GM19238 (cell line): ENCODE measurements around the gene DCANP1.
"Not testable (repeated sequence)": the region's sequence is repeated elsewhere in the genome, so short reads cannot be mapped to it uniquely, and the experiment has no call there.

Experiments
- DNase-seq: peaks from one replicate; pipeline ENCODE4 v3.0.0; 2011; ENCODE audit warnings: low spot score; ENCODE audit not compliant: insufficient read length

The DCANP1 gene, protein sequence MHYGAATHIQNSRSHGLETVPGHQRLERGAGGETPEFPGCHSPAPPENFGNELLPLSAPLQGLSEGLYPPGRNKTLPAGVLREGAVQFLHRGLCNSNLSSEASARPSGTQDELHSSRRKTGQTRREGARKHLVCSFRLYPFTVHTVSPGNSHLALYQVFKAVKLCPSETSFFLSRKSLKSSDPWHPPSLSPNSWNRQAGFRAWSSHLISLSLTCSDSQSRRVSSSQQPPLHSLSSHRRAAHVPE

DNA sequence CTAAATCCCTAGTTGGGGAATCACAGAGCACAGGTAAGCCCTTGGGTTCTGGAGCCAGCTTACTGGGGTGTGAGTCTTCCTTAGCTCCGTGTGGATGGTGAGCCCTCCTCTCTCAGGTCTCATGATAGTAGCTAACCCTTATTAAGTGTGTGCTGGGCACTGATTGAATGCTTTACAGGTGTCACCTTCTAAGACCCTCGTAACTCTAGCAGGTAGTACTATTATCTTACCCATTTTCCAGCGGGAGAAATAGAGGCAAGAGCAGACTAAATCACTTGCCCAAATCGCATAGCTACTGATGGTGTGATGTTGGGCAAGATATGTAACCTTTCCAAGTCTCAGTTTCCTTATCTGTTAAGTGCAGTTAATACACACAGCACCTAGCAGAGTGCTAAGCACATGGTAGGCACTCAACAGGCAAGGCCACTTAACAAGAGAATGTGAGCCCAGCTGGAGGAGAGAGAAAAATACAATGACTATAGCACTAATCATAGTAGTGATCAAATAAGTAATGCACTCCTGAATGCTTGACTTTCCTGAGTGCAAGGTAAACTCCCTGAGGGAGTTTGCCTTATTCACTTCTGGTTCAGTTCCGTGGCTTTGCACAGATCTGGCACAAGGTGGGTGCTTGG, at the start of gene DCANP1:
TSS of gene DCANP1 (minus strand) at position 51 of the 632 bp plus-strand sequence. CDS start 240 bp downstream, outside the sequence.
- DNase-seq = no peak

DNA sequence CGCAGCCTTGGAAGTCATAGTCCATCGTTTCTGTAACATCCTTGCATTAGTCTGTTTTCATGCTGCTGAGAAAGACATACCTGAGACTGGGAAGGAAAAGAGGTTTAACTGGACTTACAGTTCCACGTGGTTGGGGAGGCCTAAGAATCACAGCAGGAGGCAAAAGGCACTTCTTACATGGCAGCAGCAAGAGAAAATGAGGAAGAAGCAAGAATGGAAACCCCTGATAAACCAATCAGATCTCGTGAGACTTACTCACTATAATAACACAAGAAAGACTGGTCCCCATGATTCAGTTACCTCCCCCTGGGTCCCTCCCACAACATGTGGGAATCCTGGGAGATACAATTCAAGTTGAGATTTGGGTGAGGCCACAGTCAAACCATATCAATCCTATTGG, 48.4 kb upstream of the DCANP1 start:
- DNase-seq = not testable (repeated sequence)

DNA sequence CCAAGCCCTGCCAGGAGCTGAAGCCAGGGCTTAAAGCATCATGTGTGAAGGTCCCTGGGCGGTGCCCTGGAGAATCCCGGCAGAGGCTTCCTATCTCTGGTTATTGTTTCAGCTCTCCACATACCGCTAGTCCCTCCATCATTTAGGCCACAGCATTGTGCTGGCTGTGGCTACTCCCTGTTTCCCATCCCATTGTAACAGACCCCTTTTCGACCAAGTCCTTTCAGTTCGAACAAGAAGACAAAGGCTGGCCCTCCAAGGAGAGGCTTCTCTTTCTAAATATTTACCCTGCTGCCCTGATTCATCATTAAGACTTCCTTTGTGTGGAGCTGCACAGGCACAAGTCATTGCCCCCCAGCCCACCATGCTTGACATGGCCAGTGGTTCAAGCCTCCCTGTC, 47.0 kb upstream of the DCANP1 start:
- DNase-seq = no peak

DNA sequence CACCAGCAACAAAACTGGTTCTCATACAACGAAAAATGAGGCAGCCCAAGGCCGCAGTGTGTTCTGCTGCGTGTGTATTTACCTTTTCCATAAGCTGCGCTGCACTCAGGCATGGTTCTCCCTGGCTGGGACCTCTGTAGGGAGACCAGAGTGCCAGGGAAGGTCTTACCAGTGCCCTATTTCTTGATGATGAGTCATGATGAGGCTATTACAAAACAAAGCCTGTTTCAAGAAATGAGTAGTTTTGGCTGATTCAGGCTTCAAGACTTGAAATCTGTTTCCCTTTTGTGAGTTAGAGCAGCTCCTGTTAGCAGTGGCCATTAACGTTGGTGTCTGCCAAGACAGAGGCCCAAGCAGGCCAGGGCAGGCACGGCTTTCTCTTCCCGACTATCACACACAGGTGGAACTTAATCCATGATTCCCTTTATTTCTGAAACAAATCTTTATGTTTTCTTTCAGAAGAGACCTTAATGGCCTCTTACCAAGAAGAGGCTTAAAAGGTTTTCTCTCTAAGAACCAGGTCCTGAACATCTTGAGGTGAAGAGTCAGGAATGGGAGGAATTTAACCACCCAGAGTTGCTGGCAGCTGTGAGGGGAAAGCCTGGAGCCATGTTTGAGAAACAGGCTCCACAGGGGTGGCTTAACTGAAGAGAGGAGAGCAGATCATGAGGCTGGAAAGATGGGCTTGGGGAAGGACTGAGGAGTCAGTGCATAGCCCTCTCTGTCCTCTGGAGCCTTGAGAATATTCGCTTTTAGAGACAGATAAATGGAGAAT, 46.4 kb upstream of the DCANP1 start:
- no peak for DNase-seq

DNA sequence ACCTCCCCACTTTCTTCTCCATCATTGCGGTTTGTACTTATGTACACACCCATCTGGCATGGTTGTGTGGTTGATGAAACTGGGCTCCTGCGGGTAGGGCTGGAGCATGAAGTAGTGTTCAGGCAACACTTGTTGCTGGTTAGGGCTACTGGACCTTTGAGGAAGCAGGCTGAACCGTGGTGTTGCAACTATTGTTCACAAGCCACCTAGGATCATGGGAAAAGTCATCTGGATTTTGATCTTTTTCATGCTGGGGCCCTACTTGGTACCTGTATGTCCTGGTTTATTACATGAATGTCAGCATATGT, 45.1 kb upstream of the DCANP1 start:
- DNase-seq = no peak

DNA sequence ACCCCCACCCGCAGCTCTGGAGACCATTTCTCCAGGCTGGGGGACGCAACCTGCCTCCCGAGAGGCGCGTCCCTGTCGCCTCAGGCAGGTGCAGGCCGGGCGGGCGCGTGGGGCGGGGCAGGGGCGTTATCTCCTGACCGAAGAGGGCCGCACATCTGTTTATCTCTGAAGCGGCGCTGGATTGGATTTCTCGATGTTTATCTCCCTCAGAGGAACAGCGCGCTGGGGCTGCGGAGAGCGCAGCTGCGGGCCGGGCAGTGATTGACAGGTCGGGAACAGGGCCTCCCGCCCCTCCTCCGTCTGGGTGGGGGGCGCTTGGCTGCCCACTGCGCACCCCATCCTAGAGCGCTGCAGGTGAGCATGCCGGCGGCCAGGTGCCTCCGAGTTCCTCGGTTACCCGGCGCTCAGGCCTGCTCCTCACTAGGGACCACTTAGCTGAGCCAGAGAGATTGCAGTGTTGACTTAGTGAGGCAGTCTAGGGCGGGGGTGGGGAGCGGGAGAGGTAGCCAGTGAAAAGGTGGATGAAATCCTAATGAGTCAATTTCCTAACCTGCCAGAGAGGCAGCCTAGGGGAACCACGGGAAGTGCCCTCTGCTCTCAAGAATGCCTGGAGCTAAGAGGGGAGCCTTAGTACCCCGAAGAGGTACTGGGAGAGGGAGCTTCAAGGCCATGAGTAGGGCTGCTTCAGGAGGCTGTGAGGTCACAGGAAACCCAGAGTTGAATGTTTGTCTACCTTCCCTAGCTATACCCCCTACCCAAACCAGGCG, 44.6 kb upstream of the DCANP1 start:
- no peak for DNase-seq

DNA sequence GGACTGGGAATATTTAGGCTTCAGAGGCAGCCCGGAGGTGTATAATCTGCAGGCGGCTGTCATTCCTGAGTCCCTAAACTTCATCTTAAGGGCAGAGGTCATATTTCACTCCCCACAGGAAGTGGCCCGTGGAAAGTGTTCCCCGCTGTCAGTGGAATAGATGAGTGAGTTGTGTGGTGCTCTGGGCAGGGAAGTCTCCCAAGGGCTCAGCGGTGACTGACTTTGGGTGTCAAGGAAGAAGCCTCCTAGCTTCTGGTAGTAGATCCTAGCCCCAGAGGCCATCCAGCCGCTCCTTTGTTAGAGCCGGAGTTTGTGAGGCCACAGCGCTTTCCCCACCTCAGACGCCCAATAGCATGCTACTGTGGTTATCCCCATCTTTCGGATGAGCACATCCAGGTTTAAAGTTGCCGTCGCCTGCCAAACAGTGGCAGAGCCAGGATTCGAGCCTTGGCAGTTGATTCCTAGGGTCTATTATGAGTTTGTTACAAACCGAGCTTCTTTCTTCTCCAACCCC, 43.9 kb upstream of the DCANP1 start:
- DNase-seq = no peak

DNA sequence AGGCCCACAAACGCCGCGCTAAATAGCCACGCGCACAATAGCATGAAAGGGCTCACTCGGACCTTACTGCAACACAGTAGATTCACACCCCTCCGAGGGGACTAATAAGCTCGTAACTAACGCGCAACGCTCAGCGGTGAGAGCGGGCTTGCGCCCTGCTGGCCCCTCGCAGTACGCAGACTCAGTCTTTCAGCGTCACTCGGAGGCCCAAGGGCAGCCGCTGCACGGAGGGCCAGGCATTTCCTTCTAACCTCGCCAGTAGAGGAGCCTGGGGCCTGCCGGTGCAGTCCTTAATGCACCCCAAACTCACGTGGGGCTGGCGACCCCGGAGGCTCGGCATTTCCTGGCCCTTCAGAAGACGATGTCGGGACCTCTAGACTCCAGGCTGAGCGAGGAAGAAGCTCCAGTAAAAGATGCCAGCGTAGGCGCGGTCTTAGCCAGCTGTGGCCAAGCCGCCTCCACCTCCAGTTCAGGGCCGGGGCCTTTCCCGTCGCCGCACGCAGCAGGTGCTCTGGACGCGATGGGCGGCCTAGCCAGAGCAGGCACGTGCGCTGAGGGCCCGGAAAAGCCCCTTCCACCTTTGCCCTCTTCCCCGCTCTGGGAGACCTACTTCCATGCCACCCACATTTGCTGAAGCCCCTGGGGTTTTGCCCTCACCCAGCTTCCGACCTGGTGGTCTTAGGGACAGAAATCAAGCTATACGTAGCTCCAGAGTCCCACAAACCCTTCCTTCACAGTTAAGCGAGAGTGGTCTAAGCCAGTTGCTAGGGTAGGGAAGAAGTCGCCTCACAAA, 43.3 kb upstream of the DCANP1 start:
- no peak for DNase-seq

DNA sequence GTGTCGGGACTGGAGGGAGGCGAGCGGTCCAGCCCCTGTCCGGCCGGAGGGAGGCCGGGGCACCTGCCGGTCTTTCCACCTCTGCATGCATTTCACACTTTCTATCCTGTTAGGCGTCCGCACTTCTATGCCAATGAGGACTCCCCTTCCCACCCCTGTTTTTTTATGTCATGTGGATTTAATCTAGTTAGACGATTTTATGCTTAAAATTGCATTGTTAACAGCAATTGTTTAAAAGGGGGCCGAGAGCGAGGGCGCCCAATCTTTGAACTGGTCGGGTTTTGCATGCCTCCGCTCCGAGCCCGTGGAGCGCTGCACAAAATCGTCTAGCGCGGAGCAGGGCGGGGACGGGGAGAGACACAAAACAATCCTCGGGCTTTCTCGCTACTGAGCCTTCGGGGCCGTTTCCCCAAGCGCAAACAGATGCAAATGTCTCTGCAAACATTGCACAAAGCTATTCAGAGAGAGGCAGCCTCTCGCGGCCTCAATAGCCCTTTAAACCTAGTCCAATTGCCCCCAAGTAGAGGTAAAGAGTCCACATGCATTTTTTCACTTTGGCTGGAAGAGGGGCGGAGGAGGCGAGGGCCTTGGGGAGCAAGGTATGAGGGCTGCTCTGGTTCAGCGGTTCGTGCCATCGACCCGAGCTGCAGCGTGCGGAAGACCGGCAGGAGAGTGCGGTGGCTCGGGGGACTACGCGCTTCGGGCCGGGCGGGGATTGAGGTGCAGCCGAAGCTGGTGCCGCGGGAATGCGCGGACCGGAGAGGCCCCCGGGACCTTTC, 42.5 kb upstream of the DCANP1 start:
- no peak for DNase-seq

DNA sequence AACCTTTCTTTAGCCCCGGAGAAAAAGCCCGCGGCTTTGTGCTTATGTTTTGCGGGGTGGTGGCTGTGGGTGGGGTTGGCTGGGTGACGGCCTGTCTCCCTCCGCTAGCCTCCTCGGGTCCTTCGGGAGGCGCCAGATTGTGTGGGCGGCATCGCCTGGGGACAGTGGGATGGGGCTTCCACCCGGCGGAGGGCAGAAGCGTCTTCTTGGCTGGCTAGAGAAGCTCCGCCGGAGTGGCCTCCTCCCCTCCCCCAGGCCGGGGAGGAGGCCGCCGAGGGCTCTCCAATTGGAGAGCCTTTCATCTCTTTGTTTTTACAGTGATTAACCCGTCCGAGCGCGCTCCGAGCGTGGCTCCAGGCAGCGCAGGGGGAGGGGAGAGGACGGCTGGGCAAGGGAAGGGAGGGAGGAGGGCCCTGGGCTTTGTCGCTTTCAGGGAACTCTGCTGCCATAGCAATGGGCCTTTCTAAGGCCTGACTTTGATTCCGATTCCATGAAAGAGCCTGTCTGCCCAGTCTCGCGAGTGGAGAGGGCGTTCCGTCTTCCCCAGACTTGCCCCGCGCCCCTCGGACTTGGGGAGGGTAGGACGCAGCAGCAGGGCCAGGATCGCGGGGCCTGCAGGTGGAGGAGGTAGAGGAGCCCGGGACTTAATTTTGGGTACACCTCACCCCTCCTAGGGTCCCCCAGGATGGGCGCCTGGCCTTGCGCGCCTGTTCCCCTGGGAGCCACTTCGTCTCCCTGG, 41.7 kb upstream of the DCANP1 start:
- DNase-seq = no peak

DNA sequence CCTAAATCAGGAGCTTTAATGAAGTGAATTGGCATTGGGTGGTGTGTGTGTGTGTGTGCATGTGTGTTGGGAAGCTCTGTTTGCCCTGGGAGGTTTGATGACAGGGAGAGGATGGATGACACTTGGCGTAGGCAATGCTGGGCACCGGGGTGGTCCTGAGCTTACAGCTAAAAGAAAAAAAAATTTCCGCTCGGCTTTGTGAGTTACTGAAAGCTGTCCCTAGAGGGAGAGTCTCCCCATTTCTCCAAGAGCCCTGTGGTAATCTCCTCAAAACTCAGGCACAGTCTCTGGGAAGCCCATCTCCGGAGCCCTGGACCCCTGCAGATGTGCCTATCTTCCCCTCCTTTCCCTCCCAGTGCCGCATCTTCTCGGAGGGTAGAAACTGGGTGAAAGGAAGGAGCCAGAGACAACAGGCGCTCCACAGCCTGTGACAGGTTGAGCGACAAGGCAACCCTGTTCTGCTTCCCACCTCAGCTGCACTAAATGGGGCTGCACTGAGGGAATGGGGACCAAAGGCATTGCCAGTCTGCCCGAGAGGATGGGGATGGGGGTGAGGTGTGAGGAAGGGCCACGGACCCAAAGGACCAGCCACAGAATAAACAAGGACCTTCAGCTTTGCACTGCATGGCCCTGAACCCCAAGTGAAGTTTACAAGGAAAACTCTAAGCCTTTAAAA, 40.8 kb upstream of the DCANP1 start:
- DNase-seq = no peak

DNA sequence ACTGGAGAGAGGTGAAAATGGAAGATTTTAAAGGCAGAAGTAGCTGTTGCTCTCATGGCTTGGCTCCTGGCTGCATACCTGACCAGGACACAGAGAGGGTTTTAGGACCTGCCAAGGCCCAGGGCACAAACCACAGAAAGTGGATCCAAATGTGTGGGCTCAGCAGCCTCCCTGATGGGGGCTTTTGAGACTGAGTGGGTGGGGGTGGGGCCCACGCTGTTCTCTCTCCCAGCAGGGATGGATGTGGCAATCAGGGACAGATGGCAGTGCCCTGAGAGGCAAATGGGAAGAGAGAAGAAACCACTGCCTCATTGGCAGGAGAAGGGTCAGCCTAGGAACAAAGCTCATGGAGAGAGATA, 39.9 kb upstream of the DCANP1 start:
- no peak for DNase-seq

DNA sequence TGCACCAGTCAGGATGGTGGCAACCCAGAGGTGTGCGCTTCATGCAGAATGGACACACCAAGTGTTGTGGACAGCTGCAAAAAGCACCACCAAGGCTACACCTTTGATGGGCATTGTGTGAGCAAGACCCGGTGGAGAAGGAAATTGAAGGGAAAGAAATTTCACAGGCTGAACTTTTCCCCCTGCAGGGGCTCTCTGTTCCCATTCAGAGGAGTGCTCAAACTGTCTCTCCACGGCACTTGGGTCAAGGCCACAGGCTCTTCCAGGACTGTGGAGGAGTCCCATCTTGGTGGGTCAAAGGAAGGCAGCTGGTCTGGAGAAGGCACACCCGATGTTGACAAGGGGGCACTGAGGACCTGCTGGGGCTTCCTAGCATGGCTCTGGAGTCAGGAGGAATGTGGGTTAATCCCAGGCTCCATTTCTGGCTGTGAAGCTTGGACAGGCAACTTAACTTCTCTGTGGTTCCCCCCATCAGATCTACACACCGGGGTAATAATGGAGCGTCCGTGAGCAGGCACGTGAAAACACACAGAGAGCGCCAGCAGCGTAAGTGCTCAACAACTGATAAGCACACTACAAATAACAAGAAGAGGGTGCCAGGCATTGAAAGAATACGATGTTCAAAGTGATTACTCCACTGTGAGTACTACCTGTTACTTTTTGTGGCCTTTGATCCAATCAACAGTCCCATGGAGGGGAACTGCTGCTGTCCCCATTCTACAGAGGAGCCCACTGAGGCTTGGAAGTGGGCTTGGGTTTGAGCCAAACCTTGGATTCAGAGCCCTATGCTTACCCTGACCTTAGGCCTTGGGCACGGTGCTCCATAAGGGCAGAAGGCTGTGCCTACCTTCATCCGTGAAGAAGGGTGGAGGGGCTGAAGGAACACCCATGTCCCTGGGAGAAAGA, 39.2 kb upstream of the DCANP1 start:
- DNase-seq = no peak

DNA sequence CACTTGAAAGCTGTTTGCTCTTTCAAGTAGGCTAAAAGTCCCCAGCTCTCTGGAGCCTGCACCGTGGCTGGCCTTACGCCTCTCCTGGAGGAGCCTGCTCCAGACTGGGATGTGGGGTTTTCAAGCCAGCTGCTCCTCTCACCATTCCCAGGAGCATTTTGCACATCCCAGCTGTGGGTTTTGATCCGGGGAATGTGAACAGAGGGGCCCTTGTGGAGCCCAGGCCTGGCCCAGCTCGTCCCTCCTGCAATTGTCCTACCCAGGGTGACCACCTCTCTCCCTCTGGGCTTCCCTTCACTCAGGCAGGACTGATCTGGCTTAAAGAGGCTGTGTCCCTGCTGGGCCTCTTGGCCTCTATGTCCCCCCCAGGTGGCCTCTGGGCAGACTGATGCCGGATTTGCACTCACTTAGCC, 37.5 kb upstream of the DCANP1 start:
- no peak for DNase-seq

DNA sequence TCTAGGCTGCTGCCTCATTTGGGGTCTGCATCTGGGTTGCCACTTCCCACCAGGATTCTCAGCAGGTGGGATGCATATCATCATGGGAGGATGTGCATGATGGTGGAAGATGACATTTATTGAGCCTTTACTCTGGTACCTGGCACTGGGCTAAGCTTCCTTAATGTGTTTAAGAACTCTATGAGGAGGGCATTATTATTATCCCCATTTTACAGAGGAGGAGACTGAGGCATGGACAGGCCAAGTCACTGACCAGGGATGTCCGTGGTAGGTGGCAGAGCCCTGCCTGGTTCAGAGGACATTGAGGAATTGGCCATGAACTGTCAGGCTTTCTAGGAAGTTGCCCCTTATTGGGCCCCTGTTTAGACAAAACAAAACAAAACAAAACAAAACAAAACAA, 36.1 kb upstream of the DCANP1 start:
- no peak for DNase-seq

DNA sequence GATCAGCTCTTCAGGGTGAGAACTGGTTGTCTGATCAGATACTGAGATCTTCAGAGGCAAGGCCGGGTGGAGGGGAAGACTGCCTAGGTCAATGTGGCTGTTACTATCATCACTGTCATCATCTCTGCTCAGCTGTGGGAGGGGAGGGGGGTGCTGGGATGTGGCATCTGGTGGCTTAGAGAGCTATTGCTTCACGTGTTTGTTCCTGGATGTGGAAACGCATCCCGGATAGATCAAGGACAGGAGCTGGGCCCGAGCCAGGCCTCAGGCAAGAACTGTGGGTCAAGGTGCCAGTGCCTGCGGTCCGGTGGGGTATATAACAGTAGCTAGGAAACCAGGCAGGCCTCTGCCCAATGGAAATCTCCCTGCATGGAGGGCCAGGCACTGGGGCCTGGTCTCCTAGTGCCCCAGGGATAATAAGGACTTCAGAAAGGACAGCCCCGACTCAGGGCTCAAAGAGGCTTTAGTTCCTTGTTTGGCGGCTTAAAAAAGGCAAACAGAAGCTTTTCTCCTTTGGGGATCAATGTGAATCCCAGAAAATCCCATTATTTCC, 35.3 kb upstream of the DCANP1 start:
- DNase-seq = no peak

DNA sequence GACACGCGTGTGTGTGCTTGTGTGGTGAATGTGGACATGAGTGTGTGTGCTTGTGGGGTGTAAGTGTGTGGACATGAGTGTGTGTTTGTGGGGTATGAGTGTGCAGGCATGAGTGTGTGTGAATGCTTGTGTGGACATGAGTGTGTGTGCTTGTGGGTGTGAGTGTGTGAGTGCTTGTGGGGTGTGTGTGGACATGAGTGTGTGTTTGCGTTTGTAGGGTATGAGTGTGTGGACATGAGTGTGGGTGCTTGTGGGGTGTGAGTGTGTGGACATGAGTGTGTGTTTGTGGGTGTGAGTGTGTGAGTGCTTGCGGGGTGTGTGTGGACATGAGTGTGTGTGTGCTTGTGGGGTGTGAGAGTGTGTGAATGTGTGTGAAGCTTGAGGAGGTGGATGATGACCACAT, 34.8 kb upstream of the DCANP1 start:
- no peak for DNase-seq

DNA sequence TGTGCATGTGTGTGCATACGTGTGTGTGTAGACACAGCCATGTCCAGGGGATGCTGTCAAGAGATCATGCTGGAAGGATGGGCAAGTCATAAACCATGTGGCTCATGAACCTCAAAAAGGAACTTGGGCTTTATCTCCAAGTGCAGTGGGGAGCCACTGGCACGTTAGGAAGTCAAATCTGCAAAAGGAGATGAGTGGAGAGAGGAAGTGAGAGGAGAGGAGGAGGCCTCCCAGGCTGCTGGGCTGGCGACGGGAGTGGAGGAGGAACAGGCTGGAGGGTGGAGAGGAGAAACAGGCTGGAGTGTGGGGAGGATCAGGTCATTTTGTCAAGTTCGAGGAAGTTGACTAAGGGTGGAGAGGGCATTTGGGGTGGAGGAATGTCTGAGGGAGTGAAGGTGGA, 34.2 kb upstream of the DCANP1 start:
- no peak for DNase-seq
